Measurements from ENCODE around the gene NALCN. TPM values are rescaled to one million over a fixed set of nuclear protein-coding genes. Genes with fewer than 3 reads are reported as not detected.

The NALCN gene
- total RNA-seq, 3 donors from 2014 or later (not counting 1 experiment from before 2014, with no cell fraction given) = not detected

DNA sequence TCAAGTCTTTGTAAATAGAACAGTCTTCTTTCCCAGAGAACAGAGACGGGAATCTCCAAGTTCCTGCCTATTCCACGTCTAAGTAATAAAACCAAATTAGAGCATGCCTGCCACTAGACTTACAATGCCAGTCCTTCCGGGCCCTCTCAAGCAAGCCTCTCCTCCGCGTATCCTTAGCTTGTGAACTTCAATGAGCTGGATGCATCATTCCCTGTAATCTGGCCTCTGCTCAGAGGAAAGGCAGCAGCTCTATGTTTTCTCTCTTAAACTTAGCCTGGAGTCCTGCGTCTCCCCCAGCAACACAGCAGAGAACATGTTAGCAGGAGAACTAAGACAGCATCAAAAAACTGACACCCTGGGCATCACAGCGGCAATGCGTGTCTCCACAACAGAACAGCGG is 8.2 kb downstream of the NALCN start:
- DNase-seq = no peak
- Mint-ChIP-seq H3K9me3 (peaks cover 9 to 10% of the 10 kb centered on the region in 2 donors), H3K27ac (no peak overlapping the region), H3K27me3 (ENCODE audit: low read depth in 2 of 2) (peaks cover 0 to 5% of the 10 kb centered on the region in 2 donors), H3K36me3 (no peaks in the 10 kb centered on the region), H3K4me3 (no peak overlapping the region), H3K4me1 (no peaks in the 10 kb centered on the region)
- H3K9me3 ChIP-seq (ENCODE audit: control insufficient read depth, insufficient read depth, low read length) = no peaks in the 10 kb centered on the region
- no peaks in the 10 kb centered on the region for H3K36me3 ChIP-seq (ENCODE audit: control insufficient read depth, insufficient read depth, low read length)
- H3K4me1 ChIP-seq (ENCODE audit: control insufficient read depth, insufficient read depth, low read length) = no peaks in the 10 kb centered on the region
- intact Hi-C loops (cut with micrococcal nuclease) = no loop called here
- 83% methylated on average over 9 of the region's 9 CpGs for WGBS (ENCODE audit: insufficient coverage)
- no peak for ATAC-seq
- no peaks in the 10 kb centered on the region for H3K27me3 ChIP-seq (ENCODE audit: control insufficient read depth, insufficient read depth, low read length)
- no peak overlapping the region for H3K4me3 ChIP-seq (ENCODE audit: low read length)
- no peak overlapping the region for H3K27ac ChIP-seq (ENCODE audit: low read length)
- TF ChIP-seq, protein P1, sequence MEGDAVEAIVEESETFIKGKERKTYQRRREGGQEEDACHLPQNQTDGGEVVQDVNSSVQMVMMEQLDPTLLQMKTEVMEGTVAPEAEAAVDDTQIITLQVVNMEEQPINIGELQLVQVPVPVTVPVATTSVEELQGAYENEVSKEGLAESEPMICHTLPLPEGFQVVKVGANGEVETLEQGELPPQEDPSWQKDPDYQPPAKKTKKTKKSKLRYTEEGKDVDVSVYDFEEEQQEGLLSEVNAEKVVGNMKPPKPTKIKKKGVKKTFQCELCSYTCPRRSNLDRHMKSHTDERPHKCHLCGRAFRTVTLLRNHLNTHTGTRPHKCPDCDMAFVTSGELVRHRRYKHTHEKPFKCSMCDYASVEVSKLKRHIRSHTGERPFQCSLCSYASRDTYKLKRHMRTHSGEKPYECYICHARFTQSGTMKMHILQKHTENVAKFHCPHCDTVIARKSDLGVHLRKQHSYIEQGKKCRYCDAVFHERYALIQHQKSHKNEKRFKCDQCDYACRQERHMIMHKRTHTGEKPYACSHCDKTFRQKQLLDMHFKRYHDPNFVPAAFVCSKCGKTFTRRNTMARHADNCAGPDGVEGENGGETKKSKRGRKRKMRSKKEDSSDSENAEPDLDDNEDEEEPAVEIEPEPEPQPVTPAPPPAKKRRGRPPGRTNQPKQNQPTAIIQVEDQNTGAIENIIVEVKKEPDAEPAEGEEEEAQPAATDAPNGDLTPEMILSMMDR (IDR thresholded peaks at IDR 0.05) = no peak

DNA sequence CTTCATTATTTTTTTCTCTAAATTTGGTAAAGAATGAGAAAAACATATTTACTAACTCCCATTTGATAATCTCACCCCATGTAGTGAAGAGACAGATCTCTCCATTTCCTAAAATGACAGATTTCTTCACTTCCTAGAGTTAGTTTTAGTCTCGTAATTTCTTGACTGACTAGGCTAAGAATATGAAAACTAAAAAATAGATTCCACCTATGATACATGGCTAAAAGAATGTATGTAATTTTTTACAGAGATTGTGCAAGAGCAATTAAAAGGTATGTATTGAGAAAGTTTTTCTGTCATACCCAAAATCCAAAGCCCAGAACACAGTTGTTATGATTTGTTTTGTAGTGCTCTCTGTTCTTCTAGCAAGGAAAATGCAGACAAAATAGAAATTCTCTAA is 9.5 kb downstream of the NALCN start:
- DNase-seq (no peak), ATAC-seq (no peak)
- no peaks in the 10 kb centered on the region for H3K36me3 Mint-ChIP-seq
- intact Hi-C loops (cut with micrococcal nuclease) = no loop called here
- no peak overlapping the region for H3K4me3 Mint-ChIP-seq
- Histone ChIP-seq H3K27ac (ENCODE audit: low read length) (no peak overlapping the region), H3K4me1 (ENCODE audit: control insufficient read depth, insufficient read depth, low read length) (no peaks in the 10 kb centered on the region), H3K4me3 (ENCODE audit: low read length) (no peak overlapping the region), H3K36me3 (ENCODE audit: control insufficient read depth, insufficient read depth, low read length) (no peaks in the 10 kb centered on the region), H3K27me3 (ENCODE audit: control insufficient read depth, insufficient read depth, low read length) (no peaks in the 10 kb centered on the region), H3K9me3 (ENCODE audit: control insufficient read depth, insufficient read depth, low read length) (no peaks in the 10 kb centered on the region)
- TF ChIP-seq, protein P1 (IDR thresholded peaks at IDR 0.05) = no peak
- H3K27me3 Mint-ChIP-seq (ENCODE audit: low read depth in 2 of 2) = peaks cover 0 to 3% of the 10 kb centered on the region in 2 donors
- no CpG with 5 or more reads among the region's 1 CpG for WGBS (ENCODE audit: insufficient coverage)
- no peaks in the 10 kb centered on the region for H3K4me1 Mint-ChIP-seq
- H3K9me3 Mint-ChIP-seq = peaks cover 7 to 11% of the 10 kb centered on the region in 2 donors
- H3K27ac Mint-ChIP-seq = no peak overlapping the region

DNA sequence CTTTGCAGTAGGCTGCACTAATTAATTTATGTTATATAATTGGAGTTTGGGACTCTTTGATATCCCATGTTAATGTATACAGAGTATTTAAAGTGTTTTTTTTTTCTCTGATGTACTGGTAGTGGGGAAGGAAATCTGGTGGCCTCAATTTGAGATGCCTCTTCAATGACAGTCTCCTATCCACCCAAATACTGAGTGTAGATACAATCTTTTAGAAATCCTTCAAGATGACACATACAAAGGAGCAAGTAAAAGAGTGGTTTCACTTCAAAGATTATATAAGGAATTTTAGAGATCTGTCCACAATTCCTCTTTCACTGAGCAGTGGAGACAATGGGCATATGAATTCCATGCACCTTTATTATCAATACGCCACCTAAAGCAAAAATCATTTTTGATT is 15.1 kb downstream of the NALCN start:
- no peak overlapping the region for H3K27ac ChIP-seq (ENCODE audit: low read length)
- no peak overlapping the region for H3K4me3 ChIP-seq (ENCODE audit: low read length)
- intact Hi-C loops (cut with micrococcal nuclease) = no loop called here
- ATAC-seq = no peak
- no peaks in the 10 kb centered on the region for H3K36me3 ChIP-seq (ENCODE audit: control insufficient read depth, insufficient read depth, low read length)
- no peaks in the 10 kb centered on the region for H3K4me1 ChIP-seq (ENCODE audit: control insufficient read depth, insufficient read depth, low read length)
- no peak overlapping the region for H3K4me3 Mint-ChIP-seq
- H3K9me3 ChIP-seq (ENCODE audit: control insufficient read depth, insufficient read depth, low read length) = no peaks in the 10 kb centered on the region
- TF ChIP-seq, protein P1 (IDR thresholded peaks at IDR 0.05) = no peak
- H3K27me3 Mint-ChIP-seq (ENCODE audit: low read depth in 2 of 2) = peaks cover 0 to 3% of the 10 kb centered on the region in 2 donors
- no peak overlapping the region for H3K27ac Mint-ChIP-seq
- peaks cover 5 to 9% of the 10 kb centered on the region in 2 donors for H3K9me3 Mint-ChIP-seq
- no peaks in the 10 kb centered on the region for H3K36me3 Mint-ChIP-seq
- H3K4me1 Mint-ChIP-seq = no peaks in the 10 kb centered on the region
- H3K27me3 ChIP-seq (ENCODE audit: control insufficient read depth, insufficient read depth, low read length) = no peaks in the 10 kb centered on the region
- no CpG with 5 or more reads among the region's 1 CpG for WGBS (ENCODE audit: insufficient coverage)
- no peak for DNase-seq

DNA sequence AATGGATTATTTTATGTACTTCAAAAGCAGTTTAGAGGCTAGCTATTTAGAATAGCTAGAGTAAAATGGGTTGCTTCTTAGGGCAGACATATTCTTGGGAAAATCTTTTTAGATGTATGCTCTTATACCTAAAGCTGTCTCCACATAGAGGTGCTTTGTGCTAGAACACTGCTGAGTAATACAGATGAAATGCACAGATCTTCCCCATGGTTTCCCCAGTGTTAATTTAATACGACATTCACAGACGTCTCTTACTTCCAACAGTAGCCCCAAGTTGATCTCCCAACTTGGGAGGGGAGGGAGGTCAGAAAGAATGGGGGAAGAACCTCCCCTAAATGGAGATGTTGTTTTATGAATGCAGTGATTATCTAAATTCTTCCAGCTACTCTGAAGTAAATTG is 16.9 kb downstream of the NALCN start:
- no peak overlapping the region for H3K27ac ChIP-seq (ENCODE audit: low read length)
- no peaks in the 10 kb centered on the region for H3K36me3 Mint-ChIP-seq
- ATAC-seq (no peak), DNase-seq (no peak)
- H3K9me3 ChIP-seq (ENCODE audit: control insufficient read depth, insufficient read depth, low read length) = no peaks in the 10 kb centered on the region
- no peaks in the 10 kb centered on the region for H3K4me1 Mint-ChIP-seq
- TF ChIP-seq, protein P1 (IDR thresholded peaks at IDR 0.05) = no peak
- no peaks in the 10 kb centered on the region for H3K36me3 ChIP-seq (ENCODE audit: control insufficient read depth, insufficient read depth, low read length)
- H3K27me3 Mint-ChIP-seq (ENCODE audit: low read depth in 2 of 2) = no peaks in the 10 kb centered on the region
- no peak overlapping the region for H3K4me3 ChIP-seq (ENCODE audit: low read length)
- intact Hi-C loops (cut with micrococcal nuclease) = no loop called here
- H3K4me1 ChIP-seq (ENCODE audit: control insufficient read depth, insufficient read depth, low read length) = no peaks in the 10 kb centered on the region
- no peak overlapping the region for H3K27ac Mint-ChIP-seq
- no peaks in the 10 kb centered on the region for H3K27me3 ChIP-seq (ENCODE audit: control insufficient read depth, insufficient read depth, low read length)
- no peak overlapping the region for H3K4me3 Mint-ChIP-seq
- WGBS (ENCODE audit: insufficient coverage) = no CpG with 5 or more reads among the region's 2 CpGs
- peaks cover 0 to 4% of the 10 kb centered on the region in 2 donors for H3K9me3 Mint-ChIP-seq

Measured in natural killer cell (primary cell).